SKM-1 treated with dmso at 0.1 percent for 144 hours (cell line): ENCODE results near the gene PARD3.
"Not testable (repeated sequence)": the region's sequence is repeated elsewhere in the genome, so short reads cannot be mapped to it uniquely, and the experiment has no call there.

Experiments used
- DNase-seq: peaks from one replicate; lab custom pipeline; 2025; ENCODE audit not compliant: unreplicated experiment; lab: John Stamatoyannopoulos, UW

PARD3 gene

DNA sequence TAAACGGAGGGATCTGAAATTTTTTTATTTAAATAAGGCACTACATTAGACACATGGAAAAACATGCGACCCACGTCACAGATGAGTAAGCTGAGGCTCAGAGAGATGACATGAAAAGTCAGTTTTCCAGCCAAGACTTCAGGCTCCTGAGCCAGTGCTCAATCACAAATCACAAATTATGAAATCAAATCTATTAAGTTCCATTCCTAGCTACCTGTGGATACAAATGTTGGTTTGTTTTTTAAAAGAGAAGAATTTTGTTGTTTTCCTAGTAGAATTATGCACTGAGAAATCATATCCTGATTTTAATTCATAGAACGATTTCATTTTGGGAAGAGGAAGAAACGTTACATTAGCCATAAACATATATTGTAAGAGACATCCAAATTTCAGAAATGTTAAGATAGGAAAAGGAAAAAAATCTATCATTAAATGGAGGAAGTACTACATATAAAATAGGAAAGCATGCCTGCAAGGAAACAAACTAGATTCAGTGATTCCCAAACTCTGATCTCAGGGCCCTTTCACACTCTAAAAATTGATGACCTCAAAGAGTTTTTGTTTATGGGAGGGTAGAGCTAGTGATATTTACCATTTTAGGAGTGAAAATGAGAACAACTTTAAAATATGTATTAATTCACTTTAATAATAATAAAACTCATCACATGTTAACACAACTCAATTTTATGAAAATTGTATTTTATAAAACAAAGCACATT, 340.4 kb downstream of the PARD3 start:
- no peak for DNase-seq

- DNase-seq, result no peak
Observed at GRCh38 chr10:34474009-34474376, 341.1 kb downstream of the PARD3 start.

DNA sequence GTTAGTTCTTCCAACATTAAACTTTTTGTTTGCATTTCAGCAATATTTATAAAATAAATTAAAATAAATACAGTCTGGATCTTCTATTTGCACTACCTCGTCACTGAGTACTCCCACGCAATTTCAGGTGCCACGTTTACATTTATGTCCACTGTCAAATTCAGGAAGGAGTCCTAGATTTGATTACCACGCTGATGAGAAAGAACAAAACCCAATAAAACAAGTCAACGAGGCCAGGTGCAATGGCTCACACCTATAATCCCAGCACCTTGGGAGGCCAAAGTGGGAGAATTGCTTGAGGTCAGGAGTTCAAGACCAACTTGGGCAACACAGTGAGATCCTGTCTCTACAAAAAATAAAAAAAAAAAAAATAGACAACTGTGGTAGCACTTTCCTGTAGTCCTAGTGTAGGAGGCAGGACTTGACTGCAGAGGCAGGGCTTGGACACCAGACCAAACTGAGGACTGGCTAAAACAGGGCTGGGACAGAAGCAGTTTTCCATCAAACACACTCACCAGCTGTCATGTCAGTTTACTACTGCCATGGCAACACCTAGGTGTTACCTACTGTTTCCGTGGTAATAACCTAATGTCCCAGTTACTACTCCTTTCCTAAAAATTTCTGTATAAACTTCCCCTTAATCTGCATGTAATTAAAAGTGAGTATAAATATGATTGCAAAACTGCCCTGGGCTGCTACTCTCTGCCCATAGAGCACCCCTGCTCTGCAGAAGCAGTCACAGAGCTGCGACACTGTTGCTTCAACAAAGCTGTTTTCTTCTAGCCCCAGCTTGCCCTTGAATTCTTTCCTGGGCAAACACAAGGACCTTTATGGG, 341.7 kb downstream of the PARD3 start:
- no peak for DNase-seq

DNA sequence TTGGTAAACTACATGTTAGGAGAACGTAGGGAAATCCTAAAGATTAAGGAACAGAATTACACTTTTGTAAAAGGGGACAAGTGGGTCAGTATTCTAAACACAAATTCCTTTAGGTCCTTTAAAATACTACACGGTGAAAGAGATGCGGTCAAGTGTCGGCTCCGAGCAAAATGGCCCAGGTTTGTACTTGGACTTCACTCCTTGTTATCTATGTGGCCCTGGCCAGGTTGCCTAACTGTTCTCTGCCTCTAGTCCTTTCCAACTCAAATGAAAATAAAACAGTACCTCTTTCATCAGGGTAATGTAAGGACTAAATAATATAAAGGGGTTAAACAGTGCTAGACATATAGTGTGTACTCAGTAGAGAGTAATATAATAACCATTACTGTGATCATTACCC, 344.8 kb downstream of the PARD3 start:
- no peak for DNase-seq

DNA sequence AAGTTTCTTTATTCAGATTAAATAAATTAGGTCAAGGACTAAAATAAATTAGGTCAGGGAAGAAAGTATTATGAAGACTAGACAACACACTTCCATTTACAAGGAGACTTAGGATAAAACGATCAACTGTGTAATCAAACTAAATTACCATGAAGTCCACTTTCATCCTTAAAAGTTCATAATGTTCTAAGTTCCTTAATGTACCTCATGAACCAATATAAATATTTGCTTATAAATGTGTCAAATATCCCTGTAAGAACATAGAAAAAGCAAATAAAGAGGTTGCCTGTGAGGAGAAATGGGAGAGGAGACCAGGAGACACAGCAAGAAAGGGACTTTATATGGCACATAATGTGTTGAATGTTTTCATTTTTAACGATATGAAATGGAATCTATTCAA, 345.6 kb downstream of the PARD3 start:
- no peak for DNase-seq

DNA sequence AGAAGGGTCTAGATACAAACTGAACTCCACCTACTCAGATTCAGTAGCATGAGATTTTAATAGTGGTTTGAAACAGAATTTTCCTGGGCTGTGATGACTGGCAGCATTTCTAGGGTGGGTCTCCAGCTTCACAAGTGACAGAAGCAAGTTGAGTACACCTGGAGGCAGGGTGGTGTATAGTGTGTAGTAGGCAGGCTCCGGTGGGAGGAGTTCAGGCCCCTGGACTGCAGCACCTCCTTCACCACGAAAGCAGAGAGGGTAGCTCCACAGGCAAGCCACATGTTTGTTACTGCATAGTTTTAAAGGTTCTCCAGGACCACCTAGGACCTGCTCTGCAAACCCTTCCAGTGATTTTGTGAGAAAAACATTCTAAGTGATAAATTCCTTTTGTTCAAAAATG, 347.2 kb downstream of the PARD3 start:
- DNase-seq, result no peak

DNA sequence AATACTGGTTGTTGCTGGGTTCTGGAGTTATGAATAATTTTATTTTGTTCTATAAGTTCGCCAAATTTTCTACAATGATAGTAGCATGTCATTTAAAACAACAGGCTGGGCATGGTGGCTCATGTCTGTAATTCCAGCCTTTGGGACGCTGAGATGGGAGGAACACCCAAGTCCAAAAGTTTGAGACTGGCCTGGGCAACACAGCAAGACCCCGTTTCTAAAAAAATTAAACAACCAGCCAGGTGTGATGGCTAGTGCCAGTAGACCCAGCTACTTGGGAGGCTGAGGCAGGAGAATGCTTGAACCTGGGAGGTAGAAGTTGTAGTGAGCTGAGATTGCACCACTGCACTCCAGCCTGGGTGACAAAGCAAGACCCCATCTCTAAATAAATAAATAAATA, 347.7 kb downstream of the PARD3 start:
- no peak for DNase-seq

GRCh38 chr10:34465678-34466077, 349.4 kb downstream of the PARD3 start:
- no peak for DNase-seq

- no peak for DNase-seq
Observed at GRCh38 chr10:34464591-34464990, 350.5 kb downstream of the PARD3 start.

- DNase-seq, result no peak
Observed at GRCh38 chr10:34464000-34464399, 351.1 kb downstream of the PARD3 start.

DNA sequence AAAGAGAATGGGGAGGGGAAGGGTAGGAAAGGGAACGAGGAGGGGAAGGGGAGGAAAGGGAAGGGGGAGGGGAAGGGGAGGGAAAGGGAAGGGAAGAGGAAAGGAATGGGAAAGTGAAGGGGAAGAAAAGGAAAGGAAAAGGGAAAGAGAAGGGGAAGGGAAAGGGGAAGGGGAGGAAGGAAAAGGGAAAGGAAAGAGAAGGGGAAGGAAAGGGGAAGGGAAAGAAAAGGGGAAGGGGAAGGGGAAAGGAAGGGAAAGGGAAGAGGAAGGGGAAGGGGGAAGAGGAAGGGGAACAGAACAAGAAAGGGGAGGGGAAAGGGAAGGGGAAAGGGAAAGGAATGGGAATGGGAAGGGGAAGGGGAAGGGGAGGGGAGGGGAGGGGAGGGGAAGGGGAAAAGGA, 352.1 kb downstream of the PARD3 start:
- DNase-seq, result no peak

DNA sequence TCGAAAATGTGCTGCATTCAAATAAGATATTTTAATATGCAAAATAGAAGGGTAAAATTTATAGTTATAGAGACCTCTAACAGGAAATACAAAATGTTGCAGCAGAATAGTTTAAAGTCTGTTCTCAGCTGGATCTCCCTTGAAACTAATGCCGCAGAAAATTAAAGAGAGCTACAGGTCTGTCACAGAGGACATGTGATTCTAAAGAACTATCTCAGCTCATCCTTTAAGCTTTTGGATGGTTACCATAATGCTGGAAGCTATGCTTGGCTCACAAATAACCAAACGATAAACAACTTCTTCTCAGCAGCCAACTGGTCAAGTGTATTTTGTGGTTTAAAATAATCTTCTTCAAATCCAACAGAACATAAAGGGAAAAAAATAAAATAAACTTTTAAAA, 353.0 kb downstream of the PARD3 start:
- DNase-seq, result no peak

GRCh38 chr10:34454590-34455261, 360.4 kb downstream of the PARD3 start:
- DNase-seq, result no peak

GRCh38 chr10:34449836-34450235, 365.3 kb downstream of the PARD3 start:
- no peak for DNase-seq

DNA sequence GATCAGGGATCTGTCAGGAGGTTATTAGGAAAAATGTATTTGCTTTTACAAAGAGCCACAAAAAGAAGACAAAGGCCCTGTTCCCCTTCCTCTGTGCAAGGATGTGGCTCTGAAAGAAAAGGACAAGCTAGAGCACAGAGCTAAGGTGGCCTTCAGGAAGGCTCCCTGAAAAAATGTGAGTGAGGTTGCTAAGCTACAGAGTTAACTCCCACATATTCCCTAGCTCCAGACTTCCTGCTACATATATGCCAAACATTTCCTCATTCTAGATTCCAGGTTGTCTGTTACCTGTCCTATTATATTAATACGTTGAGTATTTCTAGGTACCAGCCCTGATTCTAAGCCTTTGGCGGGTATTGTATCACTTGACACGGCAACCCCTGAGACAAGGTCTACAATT, 369.0 kb downstream of the PARD3 start:
- no peak for DNase-seq

DNA sequence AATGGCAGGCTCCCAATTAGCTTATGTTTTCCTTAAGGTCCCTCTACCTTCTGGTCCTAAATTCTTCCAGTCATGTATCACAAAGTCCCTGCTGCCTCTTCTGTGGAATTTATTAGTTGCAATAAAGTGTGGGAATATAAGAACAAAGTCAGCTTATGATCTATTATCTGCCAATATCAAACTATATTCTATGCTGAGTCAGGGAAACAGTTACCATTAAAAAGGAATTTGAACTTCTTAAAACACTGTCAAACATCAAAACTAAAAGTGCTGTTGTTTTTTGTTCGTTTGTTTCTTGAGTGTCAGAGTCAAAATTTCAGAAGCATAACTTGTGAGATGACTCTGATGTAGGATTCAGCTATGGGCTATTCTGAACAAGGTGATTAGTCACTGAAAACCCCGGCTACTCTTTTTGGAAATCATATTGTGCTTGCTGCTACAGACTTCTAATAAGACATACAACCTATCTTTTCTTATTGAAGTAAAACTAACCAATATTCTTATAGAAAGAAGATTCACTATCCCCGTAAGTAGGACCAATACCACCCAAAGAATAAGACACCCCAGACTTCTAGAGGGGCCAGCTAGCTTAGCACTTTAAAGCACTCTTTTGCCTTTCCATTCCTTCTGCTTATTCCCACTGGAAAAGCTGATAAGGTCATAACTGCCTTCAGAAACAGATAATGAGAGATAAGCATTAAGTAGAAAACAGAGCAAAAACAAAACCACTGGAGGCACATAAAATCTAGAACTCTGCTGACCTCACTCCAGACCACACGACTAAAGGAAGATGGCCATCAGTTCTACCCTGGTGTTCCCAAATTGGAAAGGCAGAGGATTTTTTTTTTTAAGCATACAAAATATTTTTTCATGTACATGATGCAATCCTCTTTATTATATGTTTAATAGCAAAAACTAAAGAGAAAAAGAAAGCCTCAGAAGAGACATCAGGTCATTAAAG, 370.6 kb downstream of the PARD3 start:
- no peak for DNase-seq

- not testable (repeated sequence) for DNase-seq
Observed at GRCh38 chr10:34439386-34439785, 375.7 kb downstream of the PARD3 start.

- no peak for DNase-seq
Observed at GRCh38 chr10:34438741-34439140, 376.4 kb downstream of the PARD3 start.

DNA sequence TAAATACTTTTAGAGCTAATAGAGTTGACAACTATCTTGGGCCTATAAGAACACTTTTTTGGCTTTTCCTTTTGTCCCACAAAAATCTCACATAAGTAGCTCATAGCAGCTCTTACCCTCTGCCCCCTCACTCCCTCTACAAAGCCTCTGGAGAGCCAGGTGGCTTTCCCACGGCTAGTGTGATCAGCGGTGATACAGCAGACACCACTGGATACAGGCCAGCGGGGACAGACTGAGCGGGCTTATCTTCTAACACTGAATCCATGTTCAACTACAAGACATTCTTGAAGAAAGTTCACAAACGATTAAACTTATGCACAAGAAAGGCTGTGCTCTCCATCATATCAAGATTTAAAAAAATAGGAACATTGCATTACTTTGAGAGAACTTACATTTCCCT, 377.2 kb downstream of the PARD3 start:
- no peak for DNase-seq

DNA sequence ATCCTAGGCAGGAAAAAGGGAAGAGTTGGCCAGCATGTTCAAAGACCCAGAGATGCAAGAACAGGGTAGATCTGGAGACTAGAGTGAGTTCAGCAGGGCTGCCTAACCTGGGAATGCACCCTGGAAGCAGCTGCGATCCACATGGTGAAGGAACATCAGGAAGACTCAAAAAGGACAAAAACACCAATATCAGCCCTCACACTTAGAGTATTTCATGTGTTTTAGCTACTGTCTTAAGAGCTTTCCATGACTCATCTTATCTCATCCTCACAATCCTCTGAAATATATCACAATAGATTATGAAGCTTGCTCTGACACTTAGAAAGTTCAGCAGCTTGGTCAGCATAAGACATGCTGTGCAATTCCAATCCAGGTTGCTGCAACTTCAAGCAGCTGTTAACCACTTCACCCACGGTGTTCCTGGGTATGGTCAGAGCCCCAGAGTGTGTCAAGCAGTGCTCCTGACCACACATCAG, 380.9 kb downstream of the PARD3 start:
- DNase-seq, result no peak
